HG02588 (cell line): ENCODE measurements around the gene DGKE.

Experiments
- ATAC-seq: cut with Tn5 transposase; IDR thresholded peaks from one replicate; pipeline ENCODE4 v1.9.1; 2021; ENCODE audit warnings: mild to moderate bottlenecking, moderate library complexity; ENCODE audit not compliant: unreplicated experiment

The DGKE gene

GRCh38 chr17:56845934-56846333, 12.0 kb downstream of the DGKE start:
- no peak for ATAC-seq

DNA sequence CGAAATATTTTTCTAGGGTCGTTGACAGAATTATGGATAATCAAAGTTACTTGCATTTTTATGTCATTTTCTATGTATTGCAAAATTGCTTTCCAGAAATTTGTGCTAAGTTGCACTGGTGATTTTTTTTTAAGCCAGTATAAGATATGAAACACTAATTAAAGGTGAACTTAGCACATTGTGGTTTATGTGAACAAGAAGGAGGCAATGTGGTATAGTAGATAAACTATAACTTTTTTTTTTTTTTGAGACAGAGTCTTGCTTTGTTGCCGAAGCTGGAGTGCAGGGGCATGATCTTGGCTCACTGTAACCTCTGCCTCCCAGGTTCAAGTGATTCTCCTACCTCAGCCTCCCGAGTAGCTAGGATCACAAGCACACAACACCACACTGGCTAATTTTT, 13.2 kb downstream of the DGKE start:
- ATAC-seq: no peak

- ATAC-seq: no peak
These were observed 15.2 kb downstream of the DGKE start for GRCh38 chr17:56849131-56849530.

GRCh38 chr17:56850591-56850990, 16.6 kb downstream of the DGKE start:
- ATAC-seq: no peak

DNA sequence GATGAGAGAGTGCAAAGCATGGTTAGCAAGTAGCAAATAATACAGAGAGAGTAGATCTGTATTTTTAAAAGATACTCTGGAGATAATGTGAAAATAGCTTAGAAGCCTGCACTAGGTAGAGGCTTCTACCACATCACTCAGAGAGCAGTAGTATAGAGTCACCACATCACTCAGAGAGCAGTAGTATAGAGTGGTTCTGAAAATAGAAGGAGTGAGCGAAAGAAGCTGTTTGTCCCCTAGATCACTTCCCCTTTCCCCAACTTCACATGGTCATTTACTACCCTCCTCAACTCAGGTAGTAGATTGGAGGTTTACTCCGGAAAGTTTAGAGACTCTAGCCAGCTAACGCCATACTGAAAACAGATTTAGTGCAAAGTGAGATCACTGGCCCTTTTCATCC, 17.1 kb downstream of the DGKE start:
- no peak for ATAC-seq

DNA sequence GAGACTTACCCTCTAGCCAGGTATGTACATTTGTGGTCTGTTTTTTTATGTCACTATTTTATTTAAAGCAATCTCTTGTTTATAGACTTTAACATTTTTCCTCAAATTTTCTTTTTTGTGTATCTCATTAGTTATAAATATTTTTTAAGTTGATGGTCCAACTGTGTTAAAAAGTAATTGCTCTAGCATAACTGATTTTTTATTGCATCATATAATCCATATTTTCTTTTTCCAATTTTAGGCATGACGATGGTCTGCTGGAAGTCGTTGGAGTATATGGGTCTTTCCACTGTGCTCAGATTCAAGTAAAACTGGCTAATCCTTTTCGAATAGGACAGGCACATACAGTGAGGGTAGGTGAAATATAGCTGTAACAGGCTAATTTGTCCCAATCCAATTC, 27.9 kb downstream of the DGKE start:
- ATAC-seq: no peak

GRCh38 chr17:56863974-56864373, 30.0 kb downstream of the DGKE start:
- ATAC-seq: no peak

DNA sequence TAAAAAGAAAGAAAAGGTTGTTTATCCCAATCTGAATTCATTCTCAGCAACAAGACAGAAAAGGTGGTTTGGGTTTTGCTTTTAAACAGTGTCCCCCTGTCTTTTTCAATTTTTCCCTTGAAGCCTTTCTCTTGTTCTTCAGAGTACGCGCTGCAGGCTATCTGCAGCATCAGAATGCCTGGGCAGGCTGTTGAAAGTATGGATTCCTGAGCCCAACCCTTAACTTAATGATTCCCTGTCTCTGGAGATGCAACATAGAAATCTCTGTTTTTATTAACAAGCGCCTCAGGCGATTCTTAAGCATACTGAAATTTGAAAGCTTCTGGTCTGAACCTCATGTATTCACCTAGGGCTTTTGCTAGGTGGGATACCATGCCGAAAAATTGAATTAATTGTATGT, 32.1 kb downstream of the DGKE start:
- ATAC-seq: no peak

GRCh38 chr17:56866496-56866895, 32.5 kb downstream of the DGKE start:
- no peak for ATAC-seq

GRCh38 chr17:56867948-56868376, 34.0 kb downstream of the DGKE start:
- no peak for ATAC-seq

DNA sequence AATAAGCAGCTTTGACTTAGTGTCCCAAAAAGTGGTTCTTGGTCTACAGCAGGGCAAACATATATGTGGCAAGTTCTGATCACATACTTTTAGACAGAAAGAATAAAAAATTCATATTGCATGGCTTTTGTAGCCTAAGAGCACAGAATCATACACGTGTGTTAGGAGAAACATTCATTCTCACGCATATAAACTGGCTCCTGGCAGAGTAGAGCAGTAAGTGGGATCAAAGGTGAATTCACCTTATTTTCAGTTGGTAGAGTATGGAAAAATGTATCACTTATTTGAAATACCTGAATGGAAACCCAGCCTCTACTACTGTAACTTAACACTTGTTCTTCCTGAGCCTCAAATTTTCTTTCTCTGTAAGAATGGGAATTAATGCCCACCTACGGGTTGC, 34.8 kb downstream of the DGKE start:
- ATAC-seq: no peak

- ATAC-seq: no peak
These were observed 36.2 kb downstream of the DGKE start for GRCh38 chr17:56870081-56870651.

GRCh38 chr17:56876766-56877179, 42.8 kb downstream of the DGKE start:
- no peak for ATAC-seq

- ATAC-seq: no peak
These were observed 45.3 kb downstream of the DGKE start for GRCh38 chr17:56879280-56879679.

- no peak for ATAC-seq
These were observed 46.2 kb downstream of the DGKE start for GRCh38 chr17:56880133-56880532.

- no peak for ATAC-seq
These were observed 46.6 kb downstream of the DGKE start for GRCh38 chr17:56880571-56880970.

- no peak for ATAC-seq
These were observed 47.8 kb downstream of the DGKE start for GRCh38 chr17:56881685-56882295.

- no peak for ATAC-seq
These were observed 49.7 kb downstream of the DGKE start for GRCh38 chr17:56883616-56884015.

DNA sequence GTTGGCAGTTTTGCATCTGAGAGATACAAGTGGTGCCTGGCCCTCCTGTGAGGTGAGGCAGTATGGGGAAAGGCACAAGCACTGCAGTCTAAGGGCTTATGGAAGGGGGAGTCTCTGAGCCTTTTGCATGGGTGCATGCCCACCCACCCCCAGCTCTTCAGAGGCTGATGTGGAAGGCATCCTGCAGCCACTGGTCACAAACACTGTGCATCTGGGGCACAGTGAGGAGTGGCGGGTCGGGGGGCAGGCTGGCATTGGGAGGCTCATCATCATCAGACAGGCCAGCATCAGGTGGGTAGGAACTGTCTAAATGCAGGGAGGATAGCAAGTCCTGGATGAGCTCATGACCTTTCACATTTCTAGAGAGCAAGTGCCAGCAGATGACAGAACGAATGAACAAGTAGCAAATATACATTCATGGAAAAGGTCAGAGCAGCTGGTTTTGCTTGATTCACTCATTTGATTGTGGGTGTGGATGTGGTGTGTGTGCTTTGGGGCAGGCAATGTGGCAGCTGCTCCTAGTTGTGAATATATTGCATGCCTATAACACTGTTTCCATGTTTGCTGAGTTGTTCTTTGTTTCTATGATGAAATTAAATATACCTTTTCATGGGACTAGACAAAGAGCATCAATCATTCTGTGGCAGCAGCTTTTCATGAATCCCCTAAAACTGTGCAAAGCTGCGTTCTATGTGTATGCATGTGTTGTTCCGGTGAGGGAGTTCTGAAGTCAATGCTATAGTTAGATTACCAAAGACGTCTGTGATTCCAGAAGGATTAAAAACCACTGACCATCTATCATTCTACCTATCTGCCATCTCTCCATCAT, 50.7 kb downstream of the DGKE start:
- ATAC-seq: no peak

DNA sequence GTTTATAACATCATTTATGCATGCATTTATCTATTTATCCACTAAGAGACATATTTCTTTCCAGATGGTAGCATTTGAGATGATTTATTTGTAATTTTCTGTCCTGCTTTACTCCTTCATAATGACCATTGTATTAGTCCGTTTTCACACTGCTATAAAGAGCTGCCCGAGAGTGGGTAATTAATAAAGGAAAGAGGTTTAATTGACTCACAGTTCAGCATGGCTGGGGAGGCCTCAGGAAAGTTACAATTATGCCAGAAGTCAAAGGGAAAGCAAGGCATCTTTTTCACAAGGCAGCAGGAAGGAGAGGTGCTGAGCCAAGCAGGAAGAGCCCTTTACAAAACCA, 51.3 kb downstream of the DGKE start:
- ATAC-seq: no peak

- ATAC-seq: no peak
These were observed 52.4 kb downstream of the DGKE start for GRCh38 chr17:56886288-56886731.

DNA sequence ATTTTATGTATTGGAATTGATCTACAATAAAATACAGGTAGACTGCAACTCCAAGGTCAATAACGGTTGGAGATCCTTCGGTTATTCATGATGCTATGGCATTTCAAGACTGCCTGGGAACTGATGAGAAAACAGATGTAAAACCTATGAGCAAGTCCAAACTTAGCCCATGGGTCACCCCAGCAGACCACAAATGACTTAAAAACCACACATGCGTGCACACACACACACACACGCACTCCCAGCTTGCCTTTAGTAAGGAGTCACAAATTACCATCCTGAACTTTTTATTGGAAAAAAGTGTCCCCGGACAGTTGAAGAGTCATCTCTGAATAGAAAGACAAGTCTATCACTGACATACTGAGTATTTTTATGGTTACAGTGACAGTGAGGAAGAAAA, 53.2 kb downstream of the DGKE start:
- no peak for ATAC-seq
